ENCODE results near the gene CD226.
"Not testable (repeated sequence)": the region's sequence is repeated elsewhere in the genome, so short reads cannot be mapped to it uniquely, and the experiment has no call there.

The CD226 gene

DNA sequence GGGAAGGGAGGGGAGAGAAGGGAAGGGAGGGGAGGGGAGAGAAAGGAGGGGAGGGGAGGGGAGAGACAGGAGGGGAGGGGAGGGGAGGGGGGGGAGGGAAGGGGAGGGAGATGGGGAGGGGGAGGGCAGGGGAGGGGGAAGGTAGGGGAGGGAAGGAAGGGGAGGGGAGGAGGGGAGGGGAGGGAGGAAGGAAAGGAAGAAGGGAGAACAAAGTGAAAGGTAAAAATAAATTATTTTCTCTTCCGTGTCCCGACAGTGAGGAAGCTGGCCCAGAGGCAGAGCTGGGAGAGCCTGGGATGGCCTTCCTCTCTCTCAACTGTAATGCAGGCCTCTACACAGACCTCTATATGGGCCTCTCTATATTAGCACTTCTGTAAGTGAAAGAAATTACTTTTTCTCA, 53.2 kb downstream of the CD226 start:
- H3K9me3 ChIP-seq (ENCODE audit: control insufficient read depth in 1 of 2, low read length in 2 of 2), result no peaks in the 10 kb centered on the region
- no peak overlapping the region for H3K4me3 ChIP-seq (ENCODE audit: low read depth in 1 of 2, low read length in 2 of 2)
- H3K36me3 ChIP-seq (ENCODE audit: control insufficient read depth in 1 of 2, insufficient read depth in 2 of 2, low read length in 2 of 2), result no peaks in the 10 kb centered on the region
- H3K4me1 ChIP-seq (ENCODE audit: control insufficient read depth in 1 of 2, insufficient read depth in 2 of 2, low read length in 2 of 2), result no peaks in the 10 kb centered on the region
- no peak overlapping the region for H3K27ac ChIP-seq (ENCODE audit: low read depth, low read length)
- H3K9ac ChIP-seq (ENCODE audit: low read depth in 1 of 2, low read length in 2 of 2), result no peak overlapping the region
- no peaks in the 10 kb centered on the region for H3K27me3 ChIP-seq (ENCODE audit: control insufficient read depth in 1 of 2, insufficient read depth in 2 of 2, low read length in 2 of 2)

DNA sequence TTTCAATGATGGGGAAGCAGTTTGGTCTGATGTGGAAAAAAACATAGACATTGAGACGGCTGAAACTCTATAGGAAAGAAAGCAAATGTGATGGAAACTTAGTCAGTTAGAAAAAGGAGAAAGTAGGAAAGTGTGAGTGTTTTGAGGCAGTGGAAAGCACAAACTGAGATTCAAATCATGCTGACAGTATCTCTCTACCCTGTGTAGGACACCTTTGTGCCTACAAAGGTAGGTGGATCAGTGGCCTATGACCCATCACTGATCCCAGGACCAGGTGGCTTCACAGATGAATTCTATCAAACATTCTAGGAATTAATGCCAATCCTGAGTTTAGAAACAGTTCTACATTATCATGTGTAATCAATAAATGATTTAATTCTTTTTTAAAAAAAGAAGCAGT, 57.1 kb downstream of the CD226 start:
- no peak overlapping the region for H3K4me3 ChIP-seq (ENCODE audit: low read depth in 1 of 2, low read length in 2 of 2)
- H3K27ac ChIP-seq (ENCODE audit: low read depth, low read length), result no peak overlapping the region
- H3K9ac ChIP-seq (ENCODE audit: low read depth in 1 of 2, low read length in 2 of 2), result no peak overlapping the region
- no peaks in the 10 kb centered on the region for H3K36me3 ChIP-seq (ENCODE audit: control insufficient read depth in 1 of 2, insufficient read depth in 2 of 2, low read length in 2 of 2)
- no peaks in the 10 kb centered on the region for H3K27me3 ChIP-seq (ENCODE audit: control insufficient read depth in 1 of 2, insufficient read depth in 2 of 2, low read length in 2 of 2)
- H3K9me3 ChIP-seq (ENCODE audit: control insufficient read depth in 1 of 2, low read length in 2 of 2), result no peaks in the 10 kb centered on the region
- no peaks in the 10 kb centered on the region for H3K4me1 ChIP-seq (ENCODE audit: control insufficient read depth in 1 of 2, insufficient read depth in 2 of 2, low read length in 2 of 2)

DNA sequence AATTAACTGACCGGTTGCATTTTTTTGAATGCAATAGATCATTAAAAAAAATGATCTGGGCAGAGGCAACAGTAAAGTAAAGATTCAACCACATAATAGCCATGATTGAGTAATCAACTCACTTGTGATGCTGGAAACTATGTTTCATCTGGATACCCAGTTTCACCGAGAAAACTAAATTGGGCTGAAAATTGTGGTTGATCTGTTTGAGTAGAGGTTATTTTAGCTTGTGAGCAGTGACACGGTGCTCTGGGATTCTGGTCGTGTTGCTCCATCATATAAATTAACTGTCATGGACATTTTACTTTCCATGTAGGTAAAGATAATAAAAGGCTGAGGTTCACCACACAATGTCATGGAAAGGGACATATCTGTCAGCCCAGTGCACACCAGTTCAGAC, 58.7 kb downstream of the CD226 start:
- H3K4me1 ChIP-seq (ENCODE audit: control insufficient read depth in 1 of 2, insufficient read depth in 2 of 2, low read length in 2 of 2), result no peaks in the 10 kb centered on the region
- no peak overlapping the region for H3K4me3 ChIP-seq (ENCODE audit: low read depth in 1 of 2, low read length in 2 of 2)
- H3K9me3 ChIP-seq (ENCODE audit: control insufficient read depth in 1 of 2, low read length in 2 of 2), result no peaks in the 10 kb centered on the region
- no peak overlapping the region for H3K9ac ChIP-seq (ENCODE audit: low read depth in 1 of 2, low read length in 2 of 2)
- no peaks in the 10 kb centered on the region for H3K27me3 ChIP-seq (ENCODE audit: control insufficient read depth in 1 of 2, insufficient read depth in 2 of 2, low read length in 2 of 2)
- H3K36me3 ChIP-seq (ENCODE audit: control insufficient read depth in 1 of 2, insufficient read depth in 2 of 2, low read length in 2 of 2), result no peaks in the 10 kb centered on the region
- no peak overlapping the region for H3K27ac ChIP-seq (ENCODE audit: low read depth, low read length)

DNA sequence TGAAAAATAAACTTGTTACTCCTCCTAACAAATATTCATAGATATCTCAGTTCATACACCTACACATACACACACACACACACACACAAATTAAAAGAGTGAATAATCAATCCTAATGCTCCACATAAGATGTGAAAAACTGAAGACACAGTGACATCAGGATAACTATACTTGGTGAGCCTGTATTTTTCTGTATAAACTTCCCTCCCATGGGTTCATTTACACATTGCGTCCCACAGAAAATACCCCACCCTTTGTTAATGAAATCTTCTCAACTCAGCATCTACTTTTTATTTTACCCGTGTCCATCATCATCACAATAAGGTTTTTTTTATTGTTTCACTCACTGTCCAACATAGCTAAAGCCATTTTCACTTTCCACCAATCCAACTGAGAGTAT, 60.4 kb downstream of the CD226 start:
- H3K4me1 ChIP-seq (ENCODE audit: control insufficient read depth in 1 of 2, insufficient read depth in 2 of 2, low read length in 2 of 2), result no peaks in the 10 kb centered on the region
- H3K9ac ChIP-seq (ENCODE audit: low read depth in 1 of 2, low read length in 2 of 2), result no peak overlapping the region
- no peaks in the 10 kb centered on the region for H3K36me3 ChIP-seq (ENCODE audit: control insufficient read depth in 1 of 2, insufficient read depth in 2 of 2, low read length in 2 of 2)
- H3K9me3 ChIP-seq (ENCODE audit: control insufficient read depth in 1 of 2, low read length in 2 of 2), result no peaks in the 10 kb centered on the region
- H3K4me3 ChIP-seq (ENCODE audit: low read depth in 1 of 2, low read length in 2 of 2), result no peak overlapping the region
- H3K27ac ChIP-seq (ENCODE audit: low read depth, low read length), result no peak overlapping the region
- H3K27me3 ChIP-seq (ENCODE audit: control insufficient read depth in 1 of 2, insufficient read depth in 2 of 2, low read length in 2 of 2), result no peaks in the 10 kb centered on the region

DNA sequence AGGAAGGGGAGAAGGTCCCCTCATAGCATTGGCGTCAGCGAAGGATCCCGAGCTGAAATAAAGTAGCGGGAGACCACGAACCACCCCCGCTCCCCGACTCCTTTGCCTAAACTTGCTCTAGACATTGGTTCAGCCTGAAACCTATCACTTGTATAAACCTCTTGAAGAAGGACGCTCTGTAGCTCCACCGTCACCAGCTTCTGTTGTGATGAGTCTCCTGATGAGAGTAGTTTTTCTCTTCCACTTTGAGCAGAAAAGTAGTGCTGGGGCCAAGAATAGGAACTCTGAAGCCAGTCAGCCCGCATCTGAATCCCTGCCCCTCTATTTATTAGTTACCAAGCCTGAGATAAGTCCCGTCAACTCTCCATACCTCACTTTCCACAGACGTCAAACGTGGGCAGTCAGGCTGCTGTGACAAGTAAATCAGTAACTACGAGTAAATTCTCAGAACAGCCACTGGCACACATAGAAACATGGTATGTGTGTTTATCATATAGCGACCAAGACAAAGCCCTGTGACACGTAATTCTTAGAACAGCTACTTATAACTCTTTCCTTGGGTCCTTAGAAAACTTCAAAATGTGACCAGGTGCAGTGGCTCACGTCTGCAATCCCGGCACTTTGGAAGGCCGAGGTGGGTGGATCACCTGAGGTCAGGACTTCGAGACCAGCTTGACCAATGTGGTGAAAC, 61.7 kb downstream of the CD226 start:
- no peak overlapping the region for H3K9ac ChIP-seq (ENCODE audit: low read depth in 1 of 2, low read length in 2 of 2)
- H3K27me3 ChIP-seq (ENCODE audit: control insufficient read depth in 1 of 2, insufficient read depth in 2 of 2, low read length in 2 of 2), result no peaks in the 10 kb centered on the region
- no peaks in the 10 kb centered on the region for H3K9me3 ChIP-seq (ENCODE audit: control insufficient read depth in 1 of 2, low read length in 2 of 2)
- no peaks in the 10 kb centered on the region for H3K36me3 ChIP-seq (ENCODE audit: control insufficient read depth in 1 of 2, insufficient read depth in 2 of 2, low read length in 2 of 2)
- H3K4me1 ChIP-seq (ENCODE audit: control insufficient read depth in 1 of 2, insufficient read depth in 2 of 2, low read length in 2 of 2), result no peaks in the 10 kb centered on the region
- H3K27ac ChIP-seq (ENCODE audit: low read depth, low read length), result no peak overlapping the region
- no peak overlapping the region for H3K4me3 ChIP-seq (ENCODE audit: low read depth in 1 of 2, low read length in 2 of 2)

DNA sequence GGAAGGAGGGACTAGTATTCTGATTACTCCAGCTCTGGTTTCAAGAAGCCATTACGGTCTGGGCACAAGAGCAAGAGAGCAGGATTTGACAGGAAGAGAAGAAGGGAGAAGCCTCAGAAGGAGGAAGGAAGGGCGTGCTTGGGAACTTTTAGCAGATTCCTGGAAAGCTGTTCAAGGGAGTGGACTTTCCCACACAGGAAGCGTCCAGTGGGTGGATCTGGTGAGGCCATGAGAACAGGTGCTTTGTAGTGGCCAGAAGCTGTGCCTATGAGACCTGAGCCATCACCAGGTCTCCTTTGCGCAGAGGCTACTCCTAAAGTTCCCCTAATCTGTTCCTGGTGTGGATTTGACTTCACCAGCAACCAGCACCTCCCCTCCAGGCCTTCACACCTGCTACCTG, 62.3 kb downstream of the CD226 start:
- no peaks in the 10 kb centered on the region for H3K4me1 ChIP-seq (ENCODE audit: control insufficient read depth in 1 of 2, insufficient read depth in 2 of 2, low read length in 2 of 2)
- H3K9ac ChIP-seq (ENCODE audit: low read depth in 1 of 2, low read length in 2 of 2), result no peak overlapping the region
- H3K27me3 ChIP-seq (ENCODE audit: control insufficient read depth in 1 of 2, insufficient read depth in 2 of 2, low read length in 2 of 2), result no peaks in the 10 kb centered on the region
- H3K4me3 ChIP-seq (ENCODE audit: low read depth in 1 of 2, low read length in 2 of 2), result no peak overlapping the region
- no peaks in the 10 kb centered on the region for H3K9me3 ChIP-seq (ENCODE audit: control insufficient read depth in 1 of 2, low read length in 2 of 2)
- no peaks in the 10 kb centered on the region for H3K36me3 ChIP-seq (ENCODE audit: control insufficient read depth in 1 of 2, insufficient read depth in 2 of 2, low read length in 2 of 2)
- no peak overlapping the region for H3K27ac ChIP-seq (ENCODE audit: low read depth, low read length)

DNA sequence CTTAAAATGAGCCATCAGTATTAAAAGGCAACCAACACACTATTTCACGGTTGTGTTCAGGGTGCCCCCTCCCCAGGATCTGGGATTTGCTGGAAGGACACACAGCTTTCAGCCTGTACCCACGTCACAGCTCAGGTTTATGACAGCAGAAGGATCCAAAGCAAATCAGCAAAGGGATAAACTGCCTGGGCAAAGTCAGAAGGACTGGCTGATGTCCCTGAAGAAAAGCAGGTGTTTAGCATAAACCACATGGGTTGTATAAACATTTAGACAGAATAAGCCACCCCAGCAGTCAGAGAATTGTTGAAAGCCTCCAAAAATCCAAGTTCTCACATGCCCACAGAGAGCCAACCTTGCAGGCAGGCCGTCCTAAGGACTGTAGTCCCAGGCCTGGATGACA, 63.9 kb downstream of the CD226 start:
- H3K27ac ChIP-seq (ENCODE audit: low read depth, low read length), result no peak overlapping the region
- no peak overlapping the region for H3K9ac ChIP-seq (ENCODE audit: low read depth in 1 of 2, low read length in 2 of 2)
- no peaks in the 10 kb centered on the region for H3K4me1 ChIP-seq (ENCODE audit: control insufficient read depth in 1 of 2, insufficient read depth in 2 of 2, low read length in 2 of 2)
- no peaks in the 10 kb centered on the region for H3K27me3 ChIP-seq (ENCODE audit: control insufficient read depth in 1 of 2, insufficient read depth in 2 of 2, low read length in 2 of 2)
- no peaks in the 10 kb centered on the region for H3K9me3 ChIP-seq (ENCODE audit: control insufficient read depth in 1 of 2, low read length in 2 of 2)
- no peaks in the 10 kb centered on the region for H3K36me3 ChIP-seq (ENCODE audit: control insufficient read depth in 1 of 2, insufficient read depth in 2 of 2, low read length in 2 of 2)
- no peak overlapping the region for H3K4me3 ChIP-seq (ENCODE audit: low read depth in 1 of 2, low read length in 2 of 2)

DNA sequence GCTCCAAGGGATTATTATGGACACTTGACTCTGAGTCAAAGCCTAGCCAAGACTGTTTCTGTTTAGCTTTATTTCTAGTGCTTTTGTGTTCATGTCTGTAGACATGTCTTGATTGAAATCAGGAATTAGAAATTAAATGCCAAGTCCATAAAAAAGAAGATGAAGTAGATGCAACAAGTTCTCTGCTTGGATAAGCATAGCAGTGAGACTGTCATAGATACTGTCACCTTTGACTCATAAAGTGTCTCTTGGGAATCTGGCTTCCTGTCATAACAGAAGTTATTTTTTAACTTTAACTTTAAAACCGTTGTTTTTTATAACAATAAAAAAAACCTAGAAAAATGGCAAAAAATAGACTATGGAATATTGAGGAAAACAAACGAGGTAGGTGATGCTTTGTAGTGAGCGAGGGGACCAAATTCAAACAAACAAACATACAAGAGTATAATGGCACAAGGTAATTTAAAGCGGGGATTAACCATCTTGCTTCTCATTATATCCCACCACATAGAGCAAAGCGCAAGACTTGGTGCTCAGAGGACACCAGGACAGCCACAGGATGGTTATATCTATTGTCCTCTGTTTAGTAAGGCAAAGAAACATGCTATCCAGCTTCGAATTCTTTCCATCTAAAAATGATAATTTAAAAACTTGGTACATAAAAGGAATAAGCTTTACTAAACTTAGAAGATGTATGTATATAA, 64.6 kb downstream of the CD226 start:
- no peak overlapping the region for H3K4me3 ChIP-seq (ENCODE audit: low read depth in 1 of 2, low read length in 2 of 2)
- H3K9ac ChIP-seq (ENCODE audit: low read depth in 1 of 2, low read length in 2 of 2), result no peak overlapping the region
- no peaks in the 10 kb centered on the region for H3K36me3 ChIP-seq (ENCODE audit: control insufficient read depth in 1 of 2, insufficient read depth in 2 of 2, low read length in 2 of 2)
- H3K27ac ChIP-seq (ENCODE audit: low read depth, low read length), result no peak overlapping the region
- H3K9me3 ChIP-seq (ENCODE audit: control insufficient read depth in 1 of 2, low read length in 2 of 2), result no peaks in the 10 kb centered on the region
- no peaks in the 10 kb centered on the region for H3K27me3 ChIP-seq (ENCODE audit: control insufficient read depth in 1 of 2, insufficient read depth in 2 of 2, low read length in 2 of 2)
- H3K4me1 ChIP-seq (ENCODE audit: control insufficient read depth in 1 of 2, insufficient read depth in 2 of 2, low read length in 2 of 2), result no peaks in the 10 kb centered on the region

DNA sequence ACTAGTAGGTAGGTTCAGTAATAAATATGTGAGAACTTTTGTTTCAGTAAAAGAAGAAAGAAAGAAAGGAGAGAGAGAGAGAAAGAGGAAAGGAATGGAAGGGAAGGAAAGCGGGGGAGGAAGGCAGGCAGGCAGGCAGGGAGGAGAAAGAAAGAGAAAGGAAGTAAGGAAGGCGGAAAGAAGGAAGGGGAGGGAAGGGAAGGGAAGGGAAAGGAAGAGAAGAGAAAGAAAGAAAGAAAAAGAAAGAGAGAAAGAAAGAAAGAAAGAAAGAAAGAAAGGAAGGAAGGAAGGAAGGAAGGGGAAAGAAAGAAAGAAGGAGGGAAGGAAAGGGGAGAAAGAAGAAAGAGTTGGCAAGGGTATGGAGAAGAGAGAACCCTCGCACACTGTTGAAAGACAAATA, 67.6 kb downstream of the CD226 start:
- Histone ChIP-seq H3K4me3 (ENCODE audit: low read depth in 1 of 2, low read length in 2 of 2) (no peak overlapping the region), H3K9me3 (ENCODE audit: control insufficient read depth in 1 of 2, low read length in 2 of 2) (no peaks in the 10 kb centered on the region), H3K27ac (ENCODE audit: low read depth, low read length) (no peak overlapping the region), H3K9ac (ENCODE audit: low read depth in 1 of 2, low read length in 2 of 2) (no peak overlapping the region), H3K36me3 (ENCODE audit: control insufficient read depth in 1 of 2, insufficient read depth in 2 of 2, low read length in 2 of 2) (no peaks in the 10 kb centered on the region), H3K27me3 (ENCODE audit: control insufficient read depth in 1 of 2, insufficient read depth in 2 of 2, low read length in 2 of 2) (no peaks in the 10 kb centered on the region), H3K4me1 (ENCODE audit: control insufficient read depth in 1 of 2, insufficient read depth in 2 of 2, low read length in 2 of 2) (no peaks in the 10 kb centered on the region)

DNA sequence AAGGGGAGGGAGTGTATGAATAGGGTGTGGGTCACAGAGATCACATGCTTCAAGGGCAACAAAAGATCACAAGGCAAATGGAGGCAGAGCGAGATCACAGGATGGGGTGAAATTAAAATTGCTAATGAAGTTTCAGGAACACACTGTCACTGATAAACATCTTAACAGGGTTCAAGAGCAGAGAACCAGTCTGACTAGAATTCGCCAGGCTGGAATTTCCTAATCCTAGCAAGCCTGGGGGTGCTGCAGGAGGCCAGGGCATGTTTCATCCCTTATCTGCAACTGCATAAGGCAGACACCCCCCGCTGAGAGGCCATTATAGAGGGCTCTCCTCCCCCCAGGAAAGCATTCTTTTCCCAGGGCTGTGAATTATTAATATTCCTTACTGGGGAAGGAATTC, 68.6 kb downstream of the CD226 start:
- not testable (repeated sequence) for H3K4me3 ChIP-seq (ENCODE audit: low read depth in 1 of 2, low read length in 2 of 2); H3K27me3 ChIP-seq (ENCODE audit: control insufficient read depth in 1 of 2, insufficient read depth in 2 of 2, low read length in 2 of 2); H3K4me1 ChIP-seq (ENCODE audit: control insufficient read depth in 1 of 2, insufficient read depth in 2 of 2, low read length in 2 of 2); H3K36me3 ChIP-seq (ENCODE audit: control insufficient read depth in 1 of 2, insufficient read depth in 2 of 2, low read length in 2 of 2); H3K9ac ChIP-seq (ENCODE audit: low read depth in 1 of 2, low read length in 2 of 2); H3K9me3 ChIP-seq (ENCODE audit: control insufficient read depth in 1 of 2, low read length in 2 of 2); H3K27ac ChIP-seq (ENCODE audit: low read depth, low read length)
